ENCODE measurements around the gene TTLL13.
"Not testable (repeated sequence)": the region's sequence is repeated elsewhere in the genome, so short reads cannot be mapped to it uniquely, and the experiment has no call there.

TTLL13 gene

DNA sequence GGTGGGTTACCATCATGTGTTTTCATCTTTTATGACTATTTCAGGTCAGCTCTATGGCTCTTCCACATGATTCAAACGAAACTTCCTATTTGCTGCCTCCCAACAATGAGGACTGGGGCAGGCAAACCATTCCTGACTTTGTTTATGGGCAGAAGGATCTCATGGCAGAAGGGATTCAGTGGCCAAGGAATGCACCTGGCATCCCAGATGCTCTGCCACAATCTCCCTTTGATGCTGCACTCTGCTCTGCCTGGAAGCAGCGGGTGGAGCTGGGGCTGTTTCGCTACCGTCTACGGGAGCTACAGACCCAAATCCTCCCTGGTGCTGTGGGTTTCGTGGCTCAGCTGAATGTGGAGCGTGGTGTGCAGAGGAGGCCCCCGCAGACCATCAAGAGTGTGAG is 8.5 kb upstream of the TTLL13 start:
- DNase-seq: no peak

DNA sequence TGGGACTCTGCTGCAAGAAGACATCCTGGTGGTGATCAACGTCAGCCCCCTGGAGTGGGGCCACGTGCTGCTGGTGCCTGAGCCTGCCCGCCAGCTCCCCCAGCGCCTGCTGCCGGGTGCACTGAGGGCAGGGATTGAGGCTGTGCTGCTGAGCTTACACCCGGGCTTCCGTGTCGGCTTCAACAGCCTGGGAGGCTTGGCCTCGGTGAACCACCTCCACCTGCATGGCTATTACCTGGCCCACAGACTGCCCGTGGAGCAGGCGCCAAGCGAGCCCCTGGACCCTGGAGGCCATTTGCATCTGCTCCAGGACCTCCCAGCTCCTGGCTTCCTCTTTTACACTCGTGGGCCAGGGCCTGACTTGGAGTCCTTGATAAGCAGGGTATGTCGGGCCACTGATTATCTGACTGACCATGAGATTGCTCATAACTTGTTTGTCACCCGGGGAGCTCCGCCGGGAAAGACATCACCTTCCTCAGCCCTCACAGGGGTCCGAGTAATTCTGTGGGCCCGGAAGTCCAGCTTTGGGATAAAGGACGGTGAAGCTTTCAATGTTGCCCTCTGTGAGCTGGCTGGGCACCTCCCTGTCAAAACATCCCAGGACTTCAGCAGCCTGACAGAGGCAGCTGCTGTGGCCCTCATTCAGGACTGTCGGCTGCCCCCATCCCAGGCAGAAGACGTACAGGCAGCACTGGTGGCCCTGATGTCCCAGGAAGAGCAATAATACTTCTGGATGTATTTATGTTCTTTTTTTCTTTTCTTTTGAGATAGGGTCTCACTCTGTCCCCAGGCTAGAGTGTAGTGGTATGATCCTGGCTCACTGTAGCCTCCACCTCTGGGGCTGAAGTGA is 7.8 kb upstream of the TTLL13 start:
- DNase-seq: no peak

DNA sequence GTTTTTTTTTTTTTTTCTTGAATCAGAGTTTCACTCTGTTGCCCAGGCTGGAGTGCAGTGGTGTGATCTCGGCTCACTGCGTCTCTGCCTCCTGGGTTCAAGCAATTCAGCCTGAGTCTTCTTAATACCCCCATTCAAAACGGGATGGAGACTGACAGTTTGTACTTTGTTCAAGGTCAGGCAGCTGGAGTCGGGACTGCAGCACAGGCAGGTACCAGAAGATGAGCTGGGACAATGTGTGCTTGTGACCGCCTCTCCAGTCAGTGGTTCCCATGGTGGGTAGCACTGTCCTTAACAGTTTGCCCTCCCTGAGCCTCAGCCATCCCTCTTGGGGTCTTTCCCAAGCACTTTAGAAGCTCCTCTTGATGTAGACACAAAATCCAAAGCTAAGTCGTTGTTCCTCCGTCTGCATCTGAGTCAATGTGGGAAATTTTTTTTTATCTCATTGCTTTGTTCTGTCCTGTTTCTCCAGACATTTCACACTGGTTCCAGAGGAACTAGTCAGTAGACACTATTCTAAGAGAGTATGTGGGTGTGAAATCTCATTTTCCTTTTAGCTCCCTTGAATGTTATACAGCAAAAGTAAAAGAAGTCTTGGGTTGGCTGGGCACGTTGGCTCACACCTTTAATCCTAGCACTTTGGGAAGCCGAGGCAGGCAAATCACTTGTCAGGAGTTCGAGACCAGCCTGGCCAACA is 5.3 kb upstream of the TTLL13 start:
- DNase-seq: no peak

DNA sequence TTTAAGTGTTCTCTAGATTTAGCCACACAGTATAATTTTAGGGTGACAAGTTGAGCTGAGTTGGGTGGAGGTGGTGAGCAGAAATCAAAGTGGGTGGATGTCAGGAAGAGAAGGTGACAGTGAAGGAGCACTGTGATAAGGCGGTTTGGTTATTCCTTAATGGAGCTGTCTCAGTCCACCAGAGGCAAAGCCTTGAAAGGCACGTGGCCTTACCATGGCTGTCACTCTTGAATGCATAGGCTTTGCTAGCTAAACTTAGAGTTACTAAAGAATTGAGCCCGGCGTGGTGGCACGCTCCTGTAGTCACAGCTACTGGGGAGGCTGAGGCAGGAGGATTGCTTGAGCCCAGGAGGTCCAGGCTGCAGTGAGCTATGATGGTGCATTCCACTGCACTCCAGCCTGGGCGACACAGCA is 560 bp upstream of the TTLL13 start:
- DNase-seq: no peak

DNA sequence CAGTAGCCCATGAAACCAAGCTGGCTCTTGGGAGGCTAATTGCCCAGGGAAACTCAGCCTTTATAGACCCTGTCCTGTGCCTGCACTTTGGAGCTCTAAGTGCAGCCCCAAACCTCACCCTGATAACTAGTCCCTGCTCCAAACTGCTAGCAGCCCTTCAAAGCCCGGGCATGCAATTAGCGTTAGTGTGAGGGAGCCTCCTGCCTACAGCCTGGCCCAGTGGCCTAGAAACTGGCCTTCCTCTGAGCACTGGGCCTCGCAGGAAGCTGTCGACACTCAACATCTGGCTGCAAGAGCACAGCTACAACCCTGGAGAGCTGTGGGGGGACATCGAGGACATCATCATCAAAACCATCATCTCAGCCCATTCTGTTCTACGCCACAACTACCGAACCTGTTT is 8.4 kb downstream of the TTLL13 start:
- DNase-seq: no peak

DNA sequence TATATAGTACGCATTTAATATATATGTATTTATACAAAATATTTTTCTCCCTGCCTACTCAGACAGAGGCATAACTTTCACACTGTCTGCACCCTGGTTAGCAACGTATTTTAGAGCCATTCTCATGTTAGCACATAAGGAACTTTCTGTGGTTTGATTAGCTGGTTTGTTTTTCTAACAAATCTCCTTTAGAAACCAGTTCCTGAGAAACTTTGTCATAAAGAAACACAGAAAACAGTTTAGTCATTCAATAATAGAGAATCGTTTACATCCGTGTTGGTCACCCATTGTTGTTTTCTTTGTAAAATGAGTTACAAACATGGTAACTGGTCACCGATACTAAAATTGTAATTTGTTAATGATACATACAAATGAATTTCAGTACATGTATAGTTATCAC is 10.2 kb downstream of the TTLL13 start:
- DNase-seq: no peak

DNA sequence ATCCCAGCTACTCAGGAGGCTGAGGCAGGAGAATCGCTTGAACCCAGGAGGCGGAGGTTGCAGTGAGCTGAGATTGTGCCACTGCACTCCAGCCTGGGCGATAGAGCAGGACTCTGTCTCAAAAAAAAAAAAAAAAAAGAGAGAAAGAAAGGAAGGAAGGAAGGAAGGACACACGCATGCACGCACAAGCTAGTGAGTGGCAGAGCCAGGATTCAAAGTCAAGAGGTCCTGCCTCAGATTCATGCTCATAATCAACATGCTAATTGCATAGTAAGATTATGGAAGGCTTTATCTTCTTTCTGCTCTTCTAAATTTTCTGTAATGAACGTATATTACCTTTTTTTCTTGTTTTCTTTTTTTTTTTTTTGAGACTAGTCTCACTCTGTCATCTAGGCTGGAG is 11.4 kb downstream of the TTLL13 start:
- DNase-seq: not testable (repeated sequence)

DNA sequence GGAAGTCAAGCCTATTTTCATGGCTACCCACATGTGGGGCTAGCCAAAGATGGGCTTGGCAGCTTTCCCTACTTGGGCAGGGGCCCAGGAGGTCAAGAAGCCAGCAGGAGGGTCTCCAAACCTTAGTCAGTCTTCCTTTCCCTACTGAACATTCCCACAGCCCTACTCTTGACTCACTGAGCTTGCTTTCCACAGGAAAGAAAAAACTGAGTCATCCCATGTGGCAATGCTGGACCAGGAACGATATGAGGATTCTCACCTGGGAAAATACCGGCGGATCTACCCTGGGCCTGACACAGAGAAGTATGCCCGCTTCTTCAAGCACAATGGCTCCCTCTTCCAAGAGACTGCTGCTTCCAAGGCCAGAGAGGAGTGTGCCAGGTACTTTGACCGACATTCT is 12.5 kb downstream of the TTLL13 start:
- no peak for DNase-seq

DNA sequence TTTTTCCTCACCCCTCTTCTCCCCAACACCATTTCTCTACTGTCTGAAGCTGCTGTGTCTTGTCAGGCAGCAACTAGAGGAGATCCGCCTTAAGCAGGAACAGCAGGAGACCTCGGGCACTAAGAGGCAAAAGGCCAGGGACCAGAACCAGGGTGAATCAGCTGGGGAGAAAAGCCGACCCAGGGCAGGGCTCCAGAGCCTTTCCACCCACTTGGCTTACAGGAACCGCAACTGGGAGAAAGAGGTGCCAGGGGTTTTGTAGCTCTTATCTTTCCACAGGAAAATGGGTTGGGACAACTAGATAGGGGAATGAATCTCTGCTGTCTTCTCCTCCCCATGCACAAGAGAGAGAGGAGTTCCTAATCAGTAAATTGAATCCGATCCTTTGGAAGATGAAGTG is 13.1 kb downstream of the TTLL13 start:
- no peak for DNase-seq

DNA sequence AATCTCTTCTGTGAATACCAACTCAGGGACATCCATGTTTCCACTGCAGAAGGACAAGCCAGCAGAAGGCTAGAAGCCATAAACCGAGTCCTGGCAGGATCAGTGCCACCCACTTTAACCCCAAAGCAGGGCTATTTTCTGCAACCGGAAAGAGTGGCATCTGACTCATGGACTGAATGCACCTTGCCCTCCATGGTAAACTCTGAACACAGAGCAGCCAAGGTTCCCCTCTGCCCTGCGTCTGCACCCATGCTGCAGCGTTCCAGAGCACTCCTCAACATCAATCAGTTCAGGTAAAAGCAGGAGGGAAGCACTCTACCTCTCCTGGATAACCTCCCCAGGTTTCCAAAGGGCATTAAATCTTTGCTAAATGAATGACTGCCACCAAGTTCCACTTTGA is 15.3 kb downstream of the TTLL13 start:
- DNase-seq: no peak

DNA sequence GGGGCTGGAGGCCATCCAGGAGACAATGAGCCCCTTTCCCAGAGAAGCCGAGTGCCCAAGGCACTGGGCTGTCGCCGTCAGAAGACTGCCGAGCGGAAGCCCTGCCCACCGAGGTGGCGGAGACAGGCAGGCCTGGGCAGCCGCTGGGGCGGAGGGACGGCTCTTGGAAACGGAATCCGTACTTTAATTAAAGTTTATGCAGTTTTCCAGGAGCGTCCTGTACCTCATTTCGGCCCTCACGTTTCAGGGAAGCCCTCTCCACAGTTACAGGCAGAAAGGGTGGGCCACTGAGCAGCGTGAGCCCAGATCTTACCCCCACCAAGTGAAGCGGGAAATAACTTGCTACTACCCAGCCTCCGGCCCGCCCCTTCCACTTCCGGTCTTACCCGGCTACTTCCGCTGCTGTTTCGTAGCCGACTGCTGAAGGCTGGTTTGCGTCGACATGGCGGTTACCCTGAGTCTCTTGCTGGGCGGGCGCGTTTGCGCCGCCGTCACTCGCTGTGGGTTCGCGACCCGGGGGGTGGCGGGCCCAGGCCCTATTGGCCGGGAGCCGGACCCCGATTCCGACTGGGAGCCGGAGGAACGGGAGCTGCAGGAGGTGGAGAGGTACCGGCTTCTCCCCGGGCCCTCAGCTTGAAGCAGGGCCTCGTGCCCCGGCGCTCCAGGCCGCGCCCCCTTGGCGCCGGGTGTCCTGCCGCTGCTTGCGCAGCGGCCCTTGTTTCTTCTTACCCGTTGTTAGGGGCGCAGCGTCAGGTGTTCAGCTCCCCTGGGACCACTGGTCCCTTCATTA is 16.1 kb downstream of the TTLL13 start, which contains the start of gene NGRN:
TSS of gene NGRN (plus strand) at position 402 of the 790 bp plus-strand sequence. CDS start at position 443, 41 bp downstream.
- peak; percentile 91 for DNase-seq

DNA sequence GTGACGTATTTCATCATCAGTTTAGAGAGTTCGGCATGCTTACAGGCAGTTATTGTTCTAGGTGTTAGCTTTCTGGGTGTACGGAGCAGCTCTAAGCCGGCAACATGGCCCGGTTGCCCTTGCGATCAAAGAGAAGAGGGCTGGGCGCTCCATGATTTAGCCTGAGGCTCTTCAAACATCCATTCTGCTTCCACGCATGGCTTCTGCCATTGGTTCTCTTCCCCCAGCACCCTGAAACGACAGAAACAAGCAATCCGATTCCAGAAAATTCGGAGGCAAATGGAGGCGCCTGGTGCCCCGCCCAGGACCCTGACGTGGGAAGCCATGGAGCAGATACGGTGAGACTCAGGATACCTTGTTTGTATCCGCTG is 16.7 kb downstream of the TTLL13 start:
- DNase-seq: peak; percentile 49

DNA sequence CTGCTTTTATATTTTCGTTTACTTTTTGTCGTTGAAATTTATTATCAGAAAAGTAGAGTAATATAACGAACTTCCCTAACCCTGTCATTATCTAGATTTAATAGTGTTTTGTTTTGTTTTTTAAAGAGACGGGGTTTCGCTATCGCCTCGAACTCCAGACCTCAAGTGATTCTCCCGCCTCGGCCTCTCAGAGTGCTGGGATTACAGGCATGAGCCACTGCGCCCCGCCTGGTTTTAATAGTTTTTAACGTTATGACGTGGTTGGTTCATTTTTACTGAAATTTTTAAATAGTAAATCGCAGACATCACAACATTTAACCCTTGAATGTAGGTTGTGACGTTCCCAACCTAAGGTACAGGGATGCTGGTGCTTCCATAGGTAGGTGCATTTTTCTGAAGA is 17.1 kb downstream of the TTLL13 start:
- no peak for DNase-seq

DNA sequence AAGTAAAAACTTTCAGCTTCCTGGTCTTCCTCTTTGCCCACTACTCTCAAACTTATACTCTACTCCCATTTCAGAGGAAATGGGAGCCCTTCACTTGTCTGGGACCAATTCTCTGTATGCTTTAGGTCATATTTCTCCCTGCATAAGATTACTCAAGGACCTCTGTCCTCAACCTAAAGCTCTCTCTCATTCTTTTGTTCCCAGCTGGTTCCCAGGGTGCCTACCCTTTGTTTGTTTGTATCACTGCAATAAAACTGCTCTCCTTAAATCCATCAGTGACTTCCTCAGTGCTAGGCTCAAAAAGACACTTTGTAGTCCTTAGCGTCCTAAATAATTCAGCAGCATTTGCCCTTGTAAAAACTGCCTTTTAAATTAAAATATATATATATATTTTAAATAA is 19.1 kb downstream of the TTLL13 start:
- no peak for DNase-seq

DNA sequence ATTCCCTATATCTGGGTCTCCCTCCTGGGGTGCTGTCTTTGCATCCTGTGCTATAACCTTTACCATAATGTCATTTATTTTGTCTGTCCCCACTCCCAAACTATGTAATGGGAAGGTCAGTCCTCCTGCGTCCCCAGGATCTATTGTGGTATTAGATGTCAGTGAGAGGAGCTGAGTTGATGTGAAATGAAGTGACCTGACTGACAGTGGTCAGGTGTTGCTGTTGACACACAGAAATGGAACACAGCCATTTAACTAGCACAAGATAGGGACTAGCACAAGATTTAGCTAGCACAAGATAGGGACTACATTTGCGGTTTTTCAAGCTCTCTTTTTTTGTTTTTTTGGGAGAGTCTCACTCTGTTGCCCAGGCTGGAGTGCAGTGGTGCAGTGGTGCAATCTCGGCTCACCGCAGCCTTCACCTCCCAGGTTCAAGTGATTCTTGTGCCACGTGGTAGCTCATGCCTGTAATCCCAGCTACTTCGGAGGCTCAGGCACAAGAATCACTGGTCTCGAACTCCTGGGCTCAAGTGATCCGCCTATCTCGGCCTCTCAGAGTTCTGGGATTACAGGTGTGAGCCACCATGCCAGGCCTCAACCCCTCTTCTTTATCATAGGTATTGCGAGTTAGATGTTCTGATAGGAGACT is 21.3 kb downstream of the TTLL13 start:
- no peak for DNase-seq

DNA sequence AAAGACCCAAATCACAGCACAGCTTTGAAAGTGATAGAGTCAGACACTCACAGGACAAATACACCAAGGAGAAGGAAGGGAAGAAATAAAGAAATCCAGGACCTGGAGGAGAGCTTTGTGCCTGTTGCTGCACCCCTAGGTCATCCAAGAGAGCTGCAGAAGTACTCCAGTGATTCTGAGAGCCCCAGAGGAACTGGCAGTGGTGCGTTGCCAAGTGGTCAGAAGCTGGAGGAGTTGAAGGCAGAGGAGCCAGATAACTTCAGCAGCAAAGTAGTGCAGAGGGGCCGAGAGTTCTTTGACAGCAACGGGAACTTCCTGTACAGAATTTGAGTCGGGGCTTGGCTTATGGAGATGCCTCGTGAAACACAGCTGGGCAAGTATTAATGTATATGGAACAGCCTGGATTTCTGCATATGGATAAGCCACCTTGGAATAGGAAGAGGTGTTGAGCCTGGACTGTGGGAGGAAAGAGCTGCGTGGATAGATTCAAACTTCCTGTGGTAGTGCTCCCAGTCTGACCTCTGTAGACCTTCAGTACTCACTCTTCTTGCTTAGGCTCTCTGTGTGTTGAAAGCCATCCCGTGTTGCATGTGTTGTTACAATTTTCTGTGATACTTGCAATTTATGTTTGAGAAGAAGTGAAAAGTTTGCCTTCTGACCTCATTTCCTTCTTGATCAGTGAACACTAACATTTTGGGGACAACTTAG is 22.3 kb downstream of the TTLL13 start:
- no peak for DNase-seq

DNA sequence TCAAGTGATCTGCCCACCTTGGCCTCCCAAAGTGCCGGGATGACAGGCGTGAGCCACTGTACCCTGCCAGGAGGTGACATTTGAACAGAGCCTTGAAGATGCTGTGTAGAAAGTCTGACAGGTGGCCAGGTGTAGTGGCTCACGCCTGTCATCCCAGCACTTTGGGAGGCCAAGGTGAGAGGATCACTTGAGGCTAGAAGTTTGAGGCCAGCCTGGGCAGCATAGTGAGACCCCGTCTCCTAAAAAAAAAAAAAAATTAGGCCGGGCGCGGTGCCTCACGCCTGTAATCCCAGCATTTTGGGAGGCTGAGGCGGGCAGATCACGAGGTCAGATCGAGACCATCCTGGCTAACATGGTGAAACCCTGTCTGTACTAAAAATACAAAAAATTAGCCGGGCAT is 29.1 kb downstream of the TTLL13 start:
- DNase-seq: not testable (repeated sequence)

DNA sequence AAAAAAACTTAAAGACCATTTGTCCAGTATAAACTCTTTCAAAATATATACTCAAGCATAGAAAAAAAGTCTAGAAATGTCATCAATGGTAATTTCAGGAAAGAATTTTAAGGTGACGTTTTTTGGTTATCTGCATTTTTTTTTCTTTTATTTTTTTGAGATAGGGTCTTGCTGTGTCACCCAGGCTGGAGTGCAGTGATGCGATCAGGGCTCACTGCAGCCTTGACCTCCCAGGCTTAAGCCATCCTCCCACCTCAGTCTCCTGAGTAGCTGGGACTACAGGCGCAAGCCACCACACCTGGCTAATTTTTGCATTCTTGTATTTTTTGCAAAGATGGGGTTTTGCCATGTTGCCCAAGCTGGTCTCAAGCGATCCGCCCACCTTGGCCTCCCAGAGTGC is 31.4 kb downstream of the TTLL13 start:
- not testable (repeated sequence) for DNase-seq

DNA sequence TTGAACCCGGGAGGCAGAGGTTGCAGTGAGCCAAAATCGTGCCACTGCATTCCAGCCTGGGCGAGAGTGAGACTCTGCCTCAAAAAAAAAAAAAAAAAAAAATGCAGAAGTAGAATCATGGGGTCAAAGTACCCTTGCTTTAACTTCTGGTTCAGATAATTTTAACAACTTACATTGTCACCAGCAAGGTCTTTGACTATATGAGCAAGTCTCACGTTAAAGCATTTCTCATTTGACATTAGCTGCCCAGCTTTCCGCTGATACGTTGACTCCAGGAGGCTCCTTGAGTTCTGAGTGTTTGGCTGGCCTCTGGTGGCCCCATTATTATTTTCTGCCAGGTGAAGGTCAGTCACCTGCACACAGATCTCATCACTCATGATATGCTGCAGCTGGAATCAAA is 32.3 kb downstream of the TTLL13 start:
- not testable (repeated sequence) for DNase-seq

DNA sequence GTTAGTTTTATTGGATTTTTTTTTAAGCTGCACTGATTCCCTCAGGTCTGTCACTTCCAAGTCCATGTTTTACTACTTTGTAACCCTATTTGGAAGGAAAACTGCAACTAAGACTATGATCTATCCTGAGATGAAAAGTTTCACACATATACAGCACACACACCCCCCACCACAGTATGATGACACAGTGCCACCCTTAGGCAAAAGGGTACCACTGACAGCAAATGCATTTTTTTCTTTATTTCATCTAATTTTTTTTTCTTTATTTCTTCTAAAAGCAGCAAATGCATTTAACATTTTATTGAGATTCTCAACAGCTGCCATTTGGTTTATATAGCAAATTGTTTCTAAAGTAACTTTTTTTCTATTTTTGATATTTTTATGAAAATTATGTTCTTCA is 37.3 kb downstream of the TTLL13 start:
- DNase-seq: peak; percentile 45

DNA sequence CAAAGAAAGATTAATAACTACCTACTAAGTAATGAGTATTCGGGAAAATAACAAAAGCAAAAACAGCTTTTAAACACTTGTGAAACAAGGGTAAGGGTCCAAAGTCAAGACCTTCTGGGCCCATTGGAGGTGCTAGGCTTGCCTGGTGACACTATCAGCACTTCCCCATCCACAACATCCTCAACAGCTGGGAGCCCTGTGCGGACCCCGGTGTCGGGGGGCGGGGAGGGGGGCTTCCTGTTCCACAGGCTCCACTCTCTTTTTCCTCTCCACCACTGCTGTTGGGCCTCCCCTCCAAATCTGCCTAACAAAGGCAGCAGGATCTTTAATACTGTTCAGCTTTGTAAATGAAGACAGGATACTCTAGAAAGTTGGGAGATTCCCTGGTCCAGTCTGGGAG is 37.7 kb downstream of the TTLL13 start:
- no peak for DNase-seq

DNA sequence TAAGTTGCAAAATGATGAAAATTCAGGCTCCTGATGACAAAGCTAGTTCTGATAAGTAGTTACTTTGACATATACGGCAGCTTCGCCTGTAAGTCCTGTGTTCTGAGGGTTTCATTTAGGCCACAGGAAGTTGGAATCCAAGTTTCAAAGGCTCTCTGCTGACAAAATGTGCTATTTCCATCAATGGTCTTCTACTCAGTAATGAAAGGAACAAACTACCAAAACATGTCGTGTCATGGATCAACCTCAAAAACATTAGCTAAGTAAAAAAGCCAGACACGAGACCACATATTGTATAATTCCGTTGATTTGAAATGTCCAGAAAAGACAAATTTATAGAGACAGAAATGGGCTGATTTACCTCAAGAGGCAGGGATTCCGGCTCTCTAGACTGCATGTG is 38.6 kb downstream of the TTLL13 start:
- DNase-seq: no peak

Data from CD4-positive, alpha-beta T cell treated with Interleukin-15 for 1 hour (primary cell).